WTC11 (cell line): Measurements from ENCODE around the gene KHK. TPM values are rescaled to one million over a fixed set of nuclear protein-coding genes. Genes with fewer than 3 reads are reported as not detected.

Experiments
- ATAC-seq: fragments of 200-7000 bp; cut with Tn5 transposase; 2 replicates; pipeline ENCODE4 v1.10.0; 2021; ENCODE audit warnings: mild to moderate bottlenecking, moderate library complexity
- CTCF ChIA-PET: fragments of 300-600 bp; sonication (Branson Sonifier 250); formaldehyde crosslinking; loops from one replicate; lab custom pipeline; 2021; ENCODE audit warnings: antibody characterized with exemption; lab: Charles Lee
- POLR2A ChIA-PET: fragments of 350-600 bp; sonication (Branson Sonifier 250); formaldehyde crosslinking; loops from one replicate; lab custom pipeline; 2021; ENCODE audit warnings: antibody characterized with exemption; lab: Charles Lee
- DNase-seq: peaks from one replicate; pipeline ENCODE4 v3.0.0; 2021; ENCODE audit warnings: low spot score
- H3K27ac Mint-ChIP-seq: 2 replicates; pipeline ENCODE4 v1.8.0; 2021; ENCODE audit warnings: mixed read lengths
- H3K27me3 Mint-ChIP-seq: 2 replicates; pipeline ENCODE4 v1.8.0; 2021; ENCODE audit warnings: low read depth, mild to moderate bottlenecking, moderate library complexity, mixed read lengths
- H3K36me3 Mint-ChIP-seq: 2 replicates; pipeline ENCODE4 v1.8.0; 2021; ENCODE audit warnings: mixed read lengths
- H3K4me1 Mint-ChIP-seq: 2 replicates; pipeline ENCODE4 v1.8.0; 2022; ENCODE audit warnings: mixed read lengths
- H3K4me3 Mint-ChIP-seq: 2 replicates; pipeline ENCODE4 v1.8.0; 2021; ENCODE audit warnings: mild to moderate bottlenecking, moderate library complexity, mixed read lengths
- H3K9me3 Mint-ChIP-seq: 2 replicates; pipeline ENCODE4 v1.8.0; 2021; ENCODE audit warnings: mixed read lengths
- ARID4B ChIP-seq: sonication (generic); formaldehyde crosslinking; IDR thresholded peaks from 2 replicates; pipeline ENCODE4 v1.8.0; 2023; ENCODE audit warnings: missing genetic modification reagents, mild to moderate bottlenecking, borderline replicate concordance
- CBFB ChIP-seq: sonication (generic); formaldehyde crosslinking; IDR thresholded peaks from 2 replicates; pipeline ENCODE4 v1.8.1; 2022; ENCODE audit warnings: mild to moderate bottlenecking, low read depth, missing genetic modification reagents
- CREM ChIP-seq: sonication (generic); formaldehyde crosslinking; IDR thresholded peaks from 2 replicates; pipeline ENCODE4 v1.8.1; 2022; ENCODE audit warnings: mild to moderate bottlenecking, missing genetic modification reagents, moderate library complexity
- EMX1 ChIP-seq: fragments of 250-450 bp; sonication (Bioruptor Pico); IDR thresholded peaks from 2 replicates; pipeline ENCODE4 v1.8.0; 2021; ENCODE audit warnings: mild to moderate bottlenecking
- ERG ChIP-seq: fragments of 250-450 bp; sonication (Bioruptor Pico); IDR thresholded peaks from 2 replicates; pipeline ENCODE4 v1.8.0; 2021; ENCODE audit warnings: mild to moderate bottlenecking
- ESRRA ChIP-seq: sonication (generic); formaldehyde crosslinking; IDR thresholded peaks from 2 replicates; pipeline ENCODE4 v1.8.1; 2022; ENCODE audit warnings: mild to moderate bottlenecking, missing genetic modification reagents, borderline replicate concordance
- FOXK1 ChIP-seq: sonication (generic); formaldehyde crosslinking; IDR thresholded peaks from 2 replicates; pipeline ENCODE4 v1.8.0; 2022; ENCODE audit warnings: mild to moderate bottlenecking, moderate library complexity, missing genetic modification reagents
- FOXP1 ChIP-seq: sonication (generic); formaldehyde crosslinking; IDR thresholded peaks from 2 replicates; pipeline ENCODE4 v1.8.0; 2022; ENCODE audit warnings: missing genetic modification reagents, mild to moderate bottlenecking, moderate library complexity, borderline replicate concordance
- JUN ChIP-seq: sonication (generic); formaldehyde crosslinking; IDR thresholded peaks from 2 replicates; pipeline ENCODE4 v1.8.0; 2023; ENCODE audit warnings: mild to moderate bottlenecking, missing genetic modification reagents
- MXD4 ChIP-seq: fragments of 250-450 bp; sonication (Bioruptor Pico); IDR thresholded peaks from 2 replicates; pipeline ENCODE4 v1.8.0; 2021; ENCODE audit warnings: mild to moderate bottlenecking, moderate library complexity, borderline replicate concordance
- NFYB ChIP-seq: sonication (generic); formaldehyde crosslinking; conservative IDR thresholded peaks from 2 replicates; pipeline ENCODE4 v1.8.0; 2022; ENCODE audit warnings: low read depth, missing genetic modification reagents
- PREB ChIP-seq: sonication (generic); formaldehyde crosslinking; IDR thresholded peaks from 2 replicates; pipeline ENCODE4 v1.8.1; 2022; ENCODE audit warnings: mild to moderate bottlenecking, missing genetic modification reagents, moderate library complexity, borderline replicate concordance
- RELA ChIP-seq: sonication (generic); formaldehyde crosslinking; IDR thresholded peaks from 2 replicates; pipeline ENCODE4 v1.8.1; 2022; ENCODE audit warnings: missing genetic modification reagents, mild to moderate bottlenecking, borderline replicate concordance
- TEAD1 ChIP-seq: sonication (generic); formaldehyde crosslinking; IDR thresholded peaks from 2 replicates; pipeline ENCODE4 v1.8.0; 2022; ENCODE audit warnings: mild to moderate bottlenecking, missing genetic modification reagents
- ZNF138 ChIP-seq: sonication (generic); formaldehyde crosslinking; conservative IDR thresholded peaks from 2 replicates; pipeline ENCODE4 v1.8.1; 2022; ENCODE audit warnings: mild to moderate bottlenecking, moderate library complexity, missing genetic modification reagents
- ZNF396 ChIP-seq: fragments of 250-450 bp; sonication (Bioruptor Pico); IDR thresholded peaks from 2 replicates; pipeline ENCODE4 v1.8.0; 2021; ENCODE audit warnings: mild to moderate bottlenecking, moderate library complexity, borderline replicate concordance
- ZNF423 ChIP-seq: fragments of 250-450 bp; sonication (Bioruptor Pico); IDR thresholded peaks from 2 replicates; pipeline ENCODE4 v2.1.2; 2022; ENCODE audit warnings: mild to moderate bottlenecking, moderate library complexity
- total RNA-seq: library from RNA; stranded (reverse); gene quantifications from 3 replicates; pipeline ENCODE4 v1.2.3, GENCODE V29; 2021
- TF ChIP-seq, protein P1 (sequence below): fragments of 250-450 bp; sonication (Bioruptor Pico); IDR thresholded peaks from 2 replicates; pipeline ENCODE4 v1.9.0; 2021; ENCODE audit warnings: mild to moderate bottlenecking, borderline replicate concordance
- TF ChIP-seq, protein P2 (sequence below): sonication (generic); formaldehyde crosslinking; IDR thresholded peaks from 2 replicates; pipeline ENCODE4 v1.8.1; 2022; ENCODE audit warnings: missing genetic modification reagents, borderline replicate concordance
- TF ChIP-seq, protein P3 (sequence below): sonication (generic); formaldehyde crosslinking; IDR thresholded peaks from 2 replicates; pipeline ENCODE4 v1.8.0; 2022; ENCODE audit warnings: mild to moderate bottlenecking, missing genetic modification reagents

The KHK gene
- total RNA-seq, 1 experiment from 2014 or later: 17.4 TPM

- POLR2A ChIA-PET: interaction anchor here (0.7 kb wide), 1 partner anchor 79 kb away, joined by 5 read pairs; no protein-coding TSS in a partner anchor
- Mint-ChIP-seq H3K4me3 (no peak overlapping the region), H3K4me1 (peaks cover 9% of the 10 kb centered on the region; the same call in 1 of the 2 replicates), H3K27me3 (peaks cover 36% of the 10 kb centered on the region), H3K9me3 (no peaks in the 10 kb centered on the region), H3K36me3 (no peaks in the 10 kb centered on the region), H3K27ac (no peak overlapping the region)
- DNase-seq: no peak
- TF ChIP-seq ZNF423 (CRISPR knock-in tag) (no peak), NFYB (no peak), FOXP1 (CRISPR knock-in tag) (no peak), ZNF138 (CRISPR knock-in tag) (no peak), ESRRA (CRISPR knock-in tag) (no peak), CBFB (CRISPR knock-in tag) (no peak), EMX1 (no peak), ZNF396 (CRISPR knock-in tag) (no peak), MXD4 (CRISPR knock-in tag) (no peak), CREM (CRISPR knock-in tag) (no peak), TEAD1 (CRISPR knock-in tag) (no peak), ERG (CRISPR knock-in tag) (no peak), PREB (CRISPR knock-in tag) (no peak), FOXK1 (CRISPR knock-in tag) (no peak), JUN (no peak), RELA (CRISPR knock-in tag) (no peak), ARID4B (no peak)
- TF ChIP-seq, protein P1, sequence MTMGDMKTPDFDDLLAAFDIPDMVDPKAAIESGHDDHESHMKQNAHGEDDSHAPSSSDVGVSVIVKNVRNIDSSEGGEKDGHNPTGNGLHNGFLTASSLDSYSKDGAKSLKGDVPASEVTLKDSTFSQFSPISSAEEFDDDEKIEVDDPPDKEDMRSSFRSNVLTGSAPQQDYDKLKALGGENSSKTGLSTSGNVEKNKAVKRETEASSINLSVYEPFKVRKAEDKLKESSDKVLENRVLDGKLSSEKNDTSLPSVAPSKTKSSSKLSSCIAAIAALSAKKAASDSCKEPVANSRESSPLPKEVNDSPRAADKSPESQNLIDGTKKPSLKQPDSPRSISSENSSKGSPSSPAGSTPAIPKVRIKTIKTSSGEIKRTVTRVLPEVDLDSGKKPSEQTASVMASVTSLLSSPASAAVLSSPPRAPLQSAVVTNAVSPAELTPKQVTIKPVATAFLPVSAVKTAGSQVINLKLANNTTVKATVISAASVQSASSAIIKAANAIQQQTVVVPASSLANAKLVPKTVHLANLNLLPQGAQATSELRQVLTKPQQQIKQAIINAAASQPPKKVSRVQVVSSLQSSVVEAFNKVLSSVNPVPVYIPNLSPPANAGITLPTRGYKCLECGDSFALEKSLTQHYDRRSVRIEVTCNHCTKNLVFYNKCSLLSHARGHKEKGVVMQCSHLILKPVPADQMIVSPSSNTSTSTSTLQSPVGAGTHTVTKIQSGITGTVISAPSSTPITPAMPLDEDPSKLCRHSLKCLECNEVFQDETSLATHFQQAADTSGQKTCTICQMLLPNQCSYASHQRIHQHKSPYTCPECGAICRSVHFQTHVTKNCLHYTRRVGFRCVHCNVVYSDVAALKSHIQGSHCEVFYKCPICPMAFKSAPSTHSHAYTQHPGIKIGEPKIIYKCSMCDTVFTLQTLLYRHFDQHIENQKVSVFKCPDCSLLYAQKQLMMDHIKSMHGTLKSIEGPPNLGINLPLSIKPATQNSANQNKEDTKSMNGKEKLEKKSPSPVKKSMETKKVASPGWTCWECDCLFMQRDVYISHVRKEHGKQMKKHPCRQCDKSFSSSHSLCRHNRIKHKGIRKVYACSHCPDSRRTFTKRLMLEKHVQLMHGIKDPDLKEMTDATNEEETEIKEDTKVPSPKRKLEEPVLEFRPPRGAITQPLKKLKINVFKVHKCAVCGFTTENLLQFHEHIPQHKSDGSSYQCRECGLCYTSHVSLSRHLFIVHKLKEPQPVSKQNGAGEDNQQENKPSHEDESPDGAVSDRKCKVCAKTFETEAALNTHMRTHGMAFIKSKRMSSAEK (CRISPR knock-in tag): no peak
- TF ChIP-seq, protein P2, sequence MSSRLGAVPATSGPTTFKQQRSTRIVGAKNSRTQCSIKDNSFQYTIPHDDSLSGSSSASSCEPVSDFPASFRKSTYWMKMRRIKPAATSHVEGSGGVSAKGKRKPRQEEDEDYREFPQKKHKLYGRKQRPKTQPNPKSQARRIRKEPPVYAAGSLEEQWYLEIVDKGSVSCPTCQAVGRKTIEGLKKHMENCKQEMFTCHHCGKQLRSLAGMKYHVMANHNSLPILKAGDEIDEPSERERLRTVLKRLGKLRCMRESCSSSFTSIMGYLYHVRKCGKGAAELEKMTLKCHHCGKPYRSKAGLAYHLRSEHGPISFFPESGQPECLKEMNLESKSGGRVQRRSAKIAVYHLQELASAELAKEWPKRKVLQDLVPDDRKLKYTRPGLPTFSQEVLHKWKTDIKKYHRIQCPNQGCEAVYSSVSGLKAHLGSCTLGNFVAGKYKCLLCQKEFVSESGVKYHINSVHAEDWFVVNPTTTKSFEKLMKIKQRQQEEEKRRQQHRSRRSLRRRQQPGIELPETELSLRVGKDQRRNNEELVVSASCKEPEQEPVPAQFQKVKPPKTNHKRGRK: no peak
- TF ChIP-seq, protein P3, sequence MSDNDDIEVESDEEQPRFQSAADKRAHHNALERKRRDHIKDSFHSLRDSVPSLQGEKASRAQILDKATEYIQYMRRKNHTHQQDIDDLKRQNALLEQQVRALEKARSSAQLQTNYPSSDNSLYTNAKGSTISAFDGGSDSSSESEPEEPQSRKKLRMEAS (CRISPR knock-in tag): no peak
- no peak for ATAC-seq
- CTCF ChIA-PET: interaction anchor here (1.6 to 1.8 kb wide), 2 partner anchors 8 to 54 kb away, joined by 3 to 6 read pairs; partner anchors contain the start of gene ABHD1
Observed at GRCh38 chr2:27115519-27115918, 28.9 kb downstream of the KHK start.
